A549 (cell line): ENCODE measurements around the gene LARP4. TPM values are rescaled to one million over a fixed set of nuclear protein-coding genes. Genes with fewer than 3 reads are reported as not detected.

Experiments used
- ATAC-seq, 2 experiments: fragments of 200-7000 bp in 1 of 2; fragments of >200 bp in 1 of 2; cut with Nextera tagmentation in 1 of 2; cut with Tn5 transposase in 1 of 2; 3 replicates each; pipeline versions ENCODE4 v1.8.0 to v1.9.1; 2018 to 2020; ENCODE audit warnings: mild to moderate bottlenecking in 1 of 2, moderate library complexity in 1 of 2
- CTCF ChIA-PET: fragments of 300-600 bp; sonication (Branson Sonifier 250); formaldehyde crosslinking; extraction: SDS; loops from one replicate; lab custom pipeline; 2021; ENCODE audit warnings: antibody characterized with exemption, inconsistent platforms; lab: Yijun Ruan, JAX
- POLR2A ChIA-PET: fragments of 350-600 bp; formaldehyde crosslinking; extraction: SDS; loops from one replicate; lab custom pipeline; 2021; ENCODE audit warnings: antibody characterized with exemption, inconsistent platforms; lab: Yijun Ruan, JAX
- DNase-seq, 2 experiments: peaks; one replicate each; pipeline versions ENCODE4 v3.0.0 to v3.0.0-alpha.2; 2011 to 2016; ENCODE audit warnings: low read depth in 1 of 2, low spot score in 1 of 2
- FAIRE-seq: peaks from 2 replicates; lab custom pipeline; 2011; peaks lifted over from hg19 to GRCh38; lab: Jason Lieb, UNC
- H3K27ac ChIP-seq, 2 experiments: fragments of >200 bp; sonication (Bioruptor Twin); formaldehyde crosslinking; 3 replicates each; pipeline ENCODE4 v1.5.1; 2016 to 2017
- H3K4me1 ChIP-seq: fragments of >200 bp; sonication (Bioruptor Twin); formaldehyde crosslinking; 3 replicates; pipeline ENCODE4 v1.6.1; 2016
- H3K4me2 ChIP-seq: fragments of >200 bp; sonication (Bioruptor Twin); formaldehyde crosslinking; 3 replicates; pipeline ENCODE4 v1.6.1; 2016
- H3K4me3 ChIP-seq: fragments of >200 bp; sonication (Bioruptor Twin); formaldehyde crosslinking; 3 replicates; pipeline ENCODE4 v1.5.1; 2016
- H3K9me3 ChIP-seq: fragments of >200 bp; sonication (Bioruptor Twin); formaldehyde crosslinking; 3 replicates; pipeline ENCODE4 v1.6.1; 2016
- BHLHE40 ChIP-seq: IDR thresholded peaks from 2 replicates; pipeline ENCODE4 v1.6.1; 2012; ENCODE audit warnings: low read depth, low read length, inconsistent platforms
- CBX8 ChIP-seq: fragments of 200-600 bp; sonication (generic); IDR thresholded peaks from 2 replicates; pipeline ENCODE4 v1.6.1; 2016
- CHD4 ChIP-seq: fragments of 200-600 bp; sonication (generic); IDR thresholded peaks from 2 replicates; pipeline ENCODE4 v1.6.1; 2016; ENCODE audit warnings: antibody characterized with exemption, mild to moderate bottlenecking, borderline replicate concordance
- EHF ChIP-seq: fragments of 250-450 bp; sonication (Bioruptor Pico); IDR thresholded peaks from 2 replicates; pipeline ENCODE4 v1.5.0; 2020; ENCODE audit warnings: mild to moderate bottlenecking
- EHMT2 ChIP-seq: fragments of 200-600 bp; sonication (generic); IDR thresholded peaks from 2 replicates; pipeline ENCODE4 v1.6.1; 2016; ENCODE audit warnings: antibody characterized with exemption, low read depth, mild to moderate bottlenecking, moderate library complexity
- EP300 ChIP-seq, 2 experiments: fragments of >200 bp; sonication (Bioruptor Twin); formaldehyde crosslinking; IDR thresholded peaks; 2 replicates in 1 of 2; 3 replicates in 1 of 2; pipeline ENCODE4 v1.6.1; 2016 to 2017
- ESRRA ChIP-seq: fragments of 150-350 bp; IDR thresholded peaks from 2 replicates; pipeline ENCODE4 v1.6.1; 2014; ENCODE audit warnings: mild to moderate bottlenecking, low read length, borderline replicate concordance
- HEYL ChIP-seq: fragments of 250-450 bp; sonication (Bioruptor Pico); IDR thresholded peaks from 2 replicates; pipeline ENCODE4 v1.8.0; 2021; ENCODE audit warnings: mild to moderate bottlenecking, moderate library complexity
- HOXA7 ChIP-seq: fragments of 250-450 bp; sonication (Bioruptor Pico); IDR thresholded peaks from 2 replicates; pipeline ENCODE4 v1.5.0; 2020; ENCODE audit warnings: mild to moderate bottlenecking, moderate library complexity
- JUN ChIP-seq, 2 experiments: fragments of >200 bp; sonication (Bioruptor Twin); formaldehyde crosslinking; IDR thresholded peaks; 2 replicates in 1 of 2; 3 replicates in 1 of 2; pipeline ENCODE4 v1.6.1; 2016 to 2017
- KDM1A ChIP-seq: fragments of 200-600 bp; sonication (generic); IDR thresholded peaks from 2 replicates; pipeline ENCODE4 v1.6.1; 2016; ENCODE audit warnings: low read depth, mild to moderate bottlenecking
- KDM5A ChIP-seq: fragments of 200-600 bp; sonication (generic); IDR thresholded peaks from 2 replicates; pipeline ENCODE4 v1.6.1; 2016; ENCODE audit warnings: antibody characterized with exemption, mild to moderate bottlenecking
- MAFK ChIP-seq: fragments of 450-650 bp; IDR thresholded peaks from 2 replicates; pipeline ENCODE4 v1.6.1; 2014; ENCODE audit not compliant: partially characterized antibody
- MAZ ChIP-seq: fragments of 150-350 bp; IDR thresholded peaks from 2 replicates; pipeline ENCODE4 v1.6.1; 2014; ENCODE audit warnings: antibody characterized with exemption, low read depth, low read length, borderline replicate concordance
- NPAS2 ChIP-seq: fragments of 250-450 bp; sonication (Bioruptor Pico); IDR thresholded peaks from 2 replicates; pipeline ENCODE4 v1.8.0; 2022; ENCODE audit warnings: mild to moderate bottlenecking, moderate library complexity, borderline replicate concordance
- NR3C1 ChIP-seq: fragments of >200 bp; sonication (Bioruptor Twin); formaldehyde crosslinking; IDR thresholded peaks from 3 replicates; pipeline ENCODE4 v1.6.1; 2017
- POLR2AphosphoS2 ChIP-seq: conservative IDR thresholded peaks from 2 replicates; pipeline ENCODE4 v1.6.1; 2012; ENCODE audit warnings: low read length, improper control_type of control experiment, inconsistent platforms
- RAD21 ChIP-seq, 2 experiments: fragments of >200 bp in 1 of 2; sonication (Bioruptor Twin) in 1 of 2; formaldehyde crosslinking in 1 of 2; IDR thresholded peaks in 1 of 2; conservative IDR thresholded peaks in 1 of 2; 2 replicates in 1 of 2; 3 replicates in 1 of 2; pipeline ENCODE4 v1.6.1; 2012 to 2018; ENCODE audit warnings: inconsistent platforms in 1 of 2
- RFX5 ChIP-seq: fragments of 450-650 bp; IDR thresholded peaks from 2 replicates; pipeline ENCODE4 v1.7.1; 2014; ENCODE audit warnings: antibody characterized with exemption, mild to moderate bottlenecking, moderate library complexity
- TP53 ChIP-seq: fragments of 250-450 bp; sonication (Bioruptor Pico); IDR thresholded peaks from 2 replicates; pipeline ENCODE4 v1.5.0; 2021; ENCODE audit warnings: mild to moderate bottlenecking, moderate library complexity
- ZC3H11A ChIP-seq: fragments of 450-650 bp; IDR thresholded peaks from 2 replicates; pipeline ENCODE4 v1.6.1; 2014; ENCODE audit warnings: antibody characterized with exemption, mild to moderate bottlenecking
- ZFP36 ChIP-seq: fragments of 450-650 bp; IDR thresholded peaks from 2 replicates; pipeline ENCODE4 v1.6.1; 2014; ENCODE audit warnings: borderline replicate concordance; ENCODE audit not compliant: partially characterized antibody
- WGBS: methylation state at CpG from one replicate; pipeline ENCODE4 v1.1.6; 2017; ENCODE audit errors: missing lambda C conversion rate; 5-methylcytosine and 5-hydroxymethylcytosine counted together
- polyA plus RNA-seq, 4 experiments: library from polyadenylated mRNA; depleted of rRNA in 3 of 4; stranded (reverse); fragments of >200 nt; fragmentation: RNase III in 1 of 4; extraction: RNeasy Plus Mini Kit Qiagen cat#74134 plus additional on column Dnase treatment in 1 of 4; gene quantifications; 2 replicates in 3 of 4; 3 replicates in 1 of 4; pipeline ENCODE4 v1.2.3, GENCODE V29; 2011 to 2017
- TF ChIP-seq, protein P1 (sequence below): fragments of 150-350 bp; IDR thresholded peaks from 2 replicates; pipeline ENCODE4 v1.6.1; 2014; ENCODE audit warnings: low read depth, mild to moderate bottlenecking, low read length
- TF ChIP-seq, protein P2 (sequence below): fragments of >200 bp; sonication (Bioruptor Twin); formaldehyde crosslinking; IDR thresholded peaks from 3 replicates; pipeline ENCODE4 v1.5.1; 2016
- TF ChIP-seq, protein P3 (sequence below): fragments of >200 bp; sonication (Bioruptor Twin); formaldehyde crosslinking; IDR thresholded peaks from 3 replicates; pipeline ENCODE4 v1.6.1; 2016

The LARP4 gene
- polyA plus RNA-seq, 2 of the 4 experiments (the other 2 are of a cell fraction) = 38.2 to 67.8 TPM

DNA sequence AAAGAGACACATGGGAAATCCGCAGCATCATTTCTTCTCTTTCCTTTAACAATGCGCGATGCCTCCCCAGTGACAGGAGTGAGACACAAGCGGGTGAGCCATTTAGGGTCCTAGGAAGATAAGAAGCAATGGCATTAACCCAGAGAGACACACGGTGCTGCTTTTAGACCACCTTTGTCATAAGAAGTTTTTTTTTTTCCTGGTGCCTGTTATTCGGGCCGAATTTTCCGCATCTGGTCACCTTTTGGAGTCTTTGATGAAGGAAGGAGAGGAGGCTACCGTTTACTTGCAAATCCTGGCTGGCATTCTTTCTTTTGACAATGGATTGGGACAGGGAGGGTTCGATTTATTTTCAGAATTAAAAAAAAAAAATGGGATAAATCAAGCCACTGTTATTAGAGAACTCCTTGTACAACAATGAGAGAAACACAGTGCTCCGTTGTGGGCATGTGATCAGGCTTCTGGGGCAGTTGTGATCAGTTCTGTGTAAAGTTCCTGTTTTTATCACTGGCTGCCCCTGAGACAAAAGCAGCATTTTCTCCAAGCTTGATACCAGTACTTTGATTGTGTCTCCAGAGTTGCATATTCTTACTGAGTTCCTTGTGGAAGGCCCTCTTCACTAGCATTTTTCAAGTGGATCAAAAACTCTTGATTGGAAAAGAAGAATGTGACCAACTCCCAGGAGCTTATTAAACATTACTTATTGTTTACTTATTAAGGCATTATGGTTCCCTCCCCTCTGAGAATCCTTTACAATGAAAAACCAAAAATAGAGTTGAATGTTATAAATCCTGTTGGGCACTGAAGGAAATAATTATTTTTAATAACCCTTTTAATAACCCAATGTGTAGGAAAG, 105.2 kb downstream of the LARP4 start (continued):
- TF ChIP-seq, protein P1, sequence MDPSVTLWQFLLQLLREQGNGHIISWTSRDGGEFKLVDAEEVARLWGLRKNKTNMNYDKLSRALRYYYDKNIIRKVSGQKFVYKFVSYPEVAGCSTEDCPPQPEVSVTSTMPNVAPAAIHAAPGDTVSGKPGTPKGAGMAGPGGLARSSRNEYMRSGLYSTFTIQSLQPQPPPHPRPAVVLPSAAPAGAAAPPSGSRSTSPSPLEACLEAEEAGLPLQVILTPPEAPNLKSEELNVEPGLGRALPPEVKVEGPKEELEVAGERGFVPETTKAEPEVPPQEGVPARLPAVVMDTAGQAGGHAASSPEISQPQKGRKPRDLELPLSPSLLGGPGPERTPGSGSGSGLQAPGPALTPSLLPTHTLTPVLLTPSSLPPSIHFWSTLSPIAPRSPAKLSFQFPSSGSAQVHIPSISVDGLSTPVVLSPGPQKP = no peak
- TF ChIP-seq ESRRA = no peak

DNA sequence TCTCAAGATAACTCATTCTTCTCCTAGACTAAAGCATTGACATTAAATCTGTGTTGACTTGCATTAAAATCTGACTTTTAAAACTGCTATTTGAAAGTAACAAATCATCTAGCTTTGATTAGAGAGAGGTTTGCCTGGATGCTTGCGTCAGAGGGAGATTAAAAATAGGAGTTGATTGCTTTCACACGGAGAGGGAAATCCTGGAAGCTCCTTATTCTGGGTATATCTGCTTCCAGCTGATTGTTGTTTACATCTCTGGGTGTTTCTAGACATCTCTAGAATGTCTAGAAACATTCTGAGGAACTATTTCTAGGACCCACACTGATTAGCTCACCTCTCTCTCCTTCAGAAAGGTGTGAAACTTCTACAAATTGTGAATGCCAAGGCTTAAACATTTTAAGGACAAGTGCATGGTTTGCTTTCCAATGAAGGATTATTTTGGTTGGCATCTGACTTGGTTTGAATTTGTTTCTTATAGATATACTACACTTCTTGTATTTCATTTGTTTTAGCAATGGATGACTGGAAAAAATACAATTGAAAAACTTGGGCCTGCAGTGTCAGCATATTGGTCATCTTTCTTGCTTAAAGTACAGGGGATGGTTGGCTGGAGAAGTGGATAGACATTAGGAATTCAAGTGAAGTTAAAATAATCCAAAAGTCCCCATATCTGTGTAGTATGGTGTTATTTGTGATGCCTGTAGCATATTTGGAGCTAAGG, 106.2 kb downstream of the LARP4 start:
- WGBS = 68% methylated on average over 2 of the region's 2 CpGs
- Histone ChIP-seq H3K9me3 (no peaks in the 10 kb centered on the region), H3K4me1 (peaks cover 43% of the 10 kb centered on the region), H3K27ac (no peak overlapping the region), H3K4me3 (no peak overlapping the region), H3K4me2 (peak overlapping the region; percentile 88)
- POLR2A ChIA-PET = no interaction called here
- ATAC-seq (no peak), FAIRE-seq (no peak), DNase-seq (no peak)
- TF ChIP-seq MAFK = peak; percentile 55
- no peak for TF ChIP-seq CBX8
- CTCF ChIA-PET = interaction anchor here (0.9 to 8.4 kb wide), 4 partner anchors 97 to 158 kb away, joined by 3 to 182 read pairs (median 5); no protein-coding TSS in a partner anchor

DNA sequence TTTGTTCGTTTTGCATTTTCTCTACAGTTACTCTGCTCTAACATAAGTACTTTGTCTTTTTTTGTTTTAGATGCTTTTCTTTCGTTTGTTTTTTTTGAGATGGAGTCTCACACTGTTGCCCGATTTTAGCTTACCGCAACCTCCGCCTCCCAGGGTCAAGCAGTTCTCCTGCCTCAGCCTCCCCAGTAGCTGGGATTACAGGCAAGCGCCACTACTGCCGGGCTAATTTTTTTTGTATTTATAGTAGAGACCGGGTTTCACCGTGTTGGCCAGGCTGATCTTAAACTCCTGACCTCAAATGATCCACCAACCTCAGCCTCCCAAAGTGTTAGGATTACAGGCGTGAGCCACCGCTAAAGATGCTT, 106.8 kb downstream of the LARP4 start:
- FAIRE-seq (no peak), ATAC-seq (no peak), DNase-seq (no peak)
- ChIA-PET POLR2A (no interaction called here), CTCF (interaction anchor here (0.9 to 8.4 kb wide), 4 partner anchors 65 to 158 kb away, joined by 3 to 182 read pairs (median 3); no protein-coding TSS in a partner anchor)
- H3K4me3 ChIP-seq = no peak overlapping the region
- TF ChIP-seq MAZ (no peak), EHF (no peak), TP53 (no peak), POLR2AphosphoS2 (no peak), CHD4 (no peak), HEYL (CRISPR knock-in tag) (no peak), ZFP36 (no peak), JUN (IDR thresholded peaks at IDR 0.05) (no peak)
- TF ChIP-seq, protein P2, sequence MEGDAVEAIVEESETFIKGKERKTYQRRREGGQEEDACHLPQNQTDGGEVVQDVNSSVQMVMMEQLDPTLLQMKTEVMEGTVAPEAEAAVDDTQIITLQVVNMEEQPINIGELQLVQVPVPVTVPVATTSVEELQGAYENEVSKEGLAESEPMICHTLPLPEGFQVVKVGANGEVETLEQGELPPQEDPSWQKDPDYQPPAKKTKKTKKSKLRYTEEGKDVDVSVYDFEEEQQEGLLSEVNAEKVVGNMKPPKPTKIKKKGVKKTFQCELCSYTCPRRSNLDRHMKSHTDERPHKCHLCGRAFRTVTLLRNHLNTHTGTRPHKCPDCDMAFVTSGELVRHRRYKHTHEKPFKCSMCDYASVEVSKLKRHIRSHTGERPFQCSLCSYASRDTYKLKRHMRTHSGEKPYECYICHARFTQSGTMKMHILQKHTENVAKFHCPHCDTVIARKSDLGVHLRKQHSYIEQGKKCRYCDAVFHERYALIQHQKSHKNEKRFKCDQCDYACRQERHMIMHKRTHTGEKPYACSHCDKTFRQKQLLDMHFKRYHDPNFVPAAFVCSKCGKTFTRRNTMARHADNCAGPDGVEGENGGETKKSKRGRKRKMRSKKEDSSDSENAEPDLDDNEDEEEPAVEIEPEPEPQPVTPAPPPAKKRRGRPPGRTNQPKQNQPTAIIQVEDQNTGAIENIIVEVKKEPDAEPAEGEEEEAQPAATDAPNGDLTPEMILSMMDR = no peak
- peak overlapping the region; percentile 88; the same call in 2 of the 3 replicates for H3K4me2 ChIP-seq
- 88% methylated on average over 11 of the region's 11 CpGs for WGBS
- no peaks in the 10 kb centered on the region for H3K9me3 ChIP-seq
- H3K27ac ChIP-seq = no peak overlapping the region
- H3K4me1 ChIP-seq = peaks cover 43% of the 10 kb centered on the region

DNA sequence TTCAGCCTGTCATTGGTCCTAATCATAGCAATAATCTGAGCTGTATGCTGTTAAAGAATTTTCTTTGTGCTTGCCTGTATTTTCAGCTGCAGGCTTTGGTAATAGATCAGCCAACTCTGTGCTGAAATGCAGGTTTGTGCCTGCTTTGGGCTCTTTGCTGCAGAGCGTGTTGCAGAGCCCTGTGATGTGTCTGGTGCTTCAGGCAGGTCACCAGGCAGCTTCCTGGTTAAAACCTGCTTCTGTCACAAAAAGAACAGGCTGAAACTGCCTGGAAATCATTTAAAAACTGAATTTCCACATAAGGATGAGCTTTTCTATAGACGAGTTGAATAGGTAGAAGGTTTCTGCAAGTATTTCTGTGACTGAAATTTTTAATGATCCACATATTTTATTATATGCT, 107.2 kb downstream of the LARP4 start:
- ChIA-PET CTCF (interaction anchor here (0.6 to 8.4 kb wide), 7 partner anchors 64 to 157 kb away, joined by 3 to 182 read pairs (median 3); no protein-coding TSS in a partner anchor), POLR2A (interaction anchor here (0.6 kb wide), 1 partner anchor 91 kb away, joined by 6 read pairs; no protein-coding TSS in a partner anchor)
- DNase-seq (no peak), FAIRE-seq (no peak), ATAC-seq (no peak)
- no peaks in the 10 kb centered on the region for H3K9me3 ChIP-seq
- H3K4me3 ChIP-seq = no peak overlapping the region
- H3K27ac ChIP-seq = no peak overlapping the region
- H3K4me1 ChIP-seq = peaks cover 43% of the 10 kb centered on the region
- 90% methylated on average over 2 of the region's 2 CpGs for WGBS
- peak overlapping the region; percentile 88; the same call in 2 of the 3 replicates for H3K4me2 ChIP-seq
- TF ChIP-seq KDM1A (no peak), EHF (no peak), EP300 (IDR thresholded peaks at IDR 0.05) (no peak), EHMT2 (no peak), MAFK (no peak), KDM5A (no peak), NR3C1 (no peak), HOXA7 (CRISPR knock-in tag) (no peak), RAD21 (conservative IDR thresholded peaks at IDR 0.05 in 1 of 2, IDR thresholded peaks at IDR 0.05 in 1 of 2) (no peak), ZC3H11A (no peak), BHLHE40 (no peak), RFX5 (no peak), ZFP36 (no peak), NPAS2 (no peak), ESRRA (no peak), MAZ (no peak)
- TF ChIP-seq, protein P3, sequence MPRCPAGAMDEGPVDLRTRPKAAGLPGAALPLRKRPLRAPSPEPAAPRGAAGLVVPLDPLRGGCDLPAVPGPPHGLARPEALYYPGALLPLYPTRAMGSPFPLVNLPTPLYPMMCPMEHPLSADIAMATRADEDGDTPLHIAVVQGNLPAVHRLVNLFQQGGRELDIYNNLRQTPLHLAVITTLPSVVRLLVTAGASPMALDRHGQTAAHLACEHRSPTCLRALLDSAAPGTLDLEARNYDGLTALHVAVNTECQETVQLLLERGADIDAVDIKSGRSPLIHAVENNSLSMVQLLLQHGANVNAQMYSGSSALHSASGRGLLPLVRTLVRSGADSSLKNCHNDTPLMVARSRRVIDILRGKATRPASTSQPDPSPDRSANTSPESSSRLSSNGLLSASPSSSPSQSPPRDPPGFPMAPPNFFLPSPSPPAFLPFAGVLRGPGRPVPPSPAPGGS = no peak
